H1 (cell line): ENCODE data around the gene EEF1AKMT3. TPM values are rescaled to one million over a fixed set of nuclear protein-coding genes. Genes with fewer than 3 reads are reported as not detected.

Experiments used
- ATF2 ChIP-seq: IDR thresholded peaks from 2 replicates; pipeline ENCODE4 v1.6.1; 2012; ENCODE audit warnings: low read length, inconsistent platforms
- CBX5 ChIP-seq: fragments of 300-800, 300-1000 bp; sonication (generic); IDR thresholded peaks from 2 replicates; pipeline ENCODE4 v1.7.1; 2016; ENCODE audit warnings: antibody characterized with exemption, low read length, low read depth
- EZH2 ChIP-seq: fragments of 200-600 bp; sonication (generic); IDR thresholded peaks from 2 replicates; pipeline ENCODE4 v1.7.1; 2012; ENCODE audit warnings: low read depth, mild to moderate bottlenecking, moderate library complexity, low read length, inconsistent platforms; ENCODE audit not compliant: severe bottlenecking
- HDAC2 ChIP-seq, 2 experiments: fragments of 300-600 bp in 1 of 2; sonication (generic) in 1 of 2; IDR thresholded peaks; 2 replicates each; pipeline ENCODE4 v1.6.1; 2011 to 2012; ENCODE audit warnings: low read depth in 2 of 2, low read length in 2 of 2, mild to moderate bottlenecking in 2 of 2, moderate library complexity in 2 of 2, borderline replicate concordance in 1 of 2, inconsistent platforms in 1 of 2
- polyA plus RNA-seq, 7 experiments: library from polyadenylated mRNA; depleted of rRNA in 3 of 7; stranded (reverse) in 5 of 7; unstranded in 2 of 7; fragments of >200 nt in 5 of 7; fragments of 200-250 nt in 2 of 7; gene quantifications; 1 replicate in 5 of 7; 2 replicates in 1 of 7; 4 replicates in 1 of 7; pipeline versions ENCODE4 v1.2.1 to v1.2.3, GENCODE V29; 2011 to 2013; ENCODE audit warnings: missing spikeins in 2 of 7, mixed read lengths in 2 of 7
- total RNA-seq: library from RNA; stranded (reverse); fragmentation: NEBNext Ultra II Directional; extraction: Animal tissue kit (Norgen Biotek cat#: 25700); gene quantifications from 2 replicates; pipeline ENCODE4 v1.2.1, GENCODE V29; 2021

Gene EEF1AKMT3
- total and polyA plus RNA-seq, 2 of the 8 experiments (the other 6 are each of a cell fraction or from before 2014, with no cell fraction given) = 3.1 to 4.4 TPM

GRCh38 chr12:57724003-57724935 is 48.1 kb upstream of the EEF1AKMT3 start (continued):
- TF ChIP-seq CBX5 (no peak), EZH2 (no peak), ATF2 (no peak), HDAC2 (IDR thresholded peaks at IDR 0.05; ENCODE audit: borderline replicate concordance in 1 of 2, low read depth in 2 of 2, low read length in 2 of 2) (no peak)
